ENCODE results near the gene OXCT1. TPM values are rescaled to one million over a fixed set of nuclear protein-coding genes. Genes with fewer than 3 reads are reported as not detected.

The OXCT1 gene
- total RNA-seq, 1 donor from 2014 or later, result 44.6 TPM

GRCh38 chr5:41878643-41879478 is 8.6 kb upstream of the OXCT1 start:
- H3K4me1 Mint-ChIP-seq (ENCODE audit: low read depth), result peaks cover 8% of the 10 kb centered on the region
- TF ChIP-seq, protein P1, sequence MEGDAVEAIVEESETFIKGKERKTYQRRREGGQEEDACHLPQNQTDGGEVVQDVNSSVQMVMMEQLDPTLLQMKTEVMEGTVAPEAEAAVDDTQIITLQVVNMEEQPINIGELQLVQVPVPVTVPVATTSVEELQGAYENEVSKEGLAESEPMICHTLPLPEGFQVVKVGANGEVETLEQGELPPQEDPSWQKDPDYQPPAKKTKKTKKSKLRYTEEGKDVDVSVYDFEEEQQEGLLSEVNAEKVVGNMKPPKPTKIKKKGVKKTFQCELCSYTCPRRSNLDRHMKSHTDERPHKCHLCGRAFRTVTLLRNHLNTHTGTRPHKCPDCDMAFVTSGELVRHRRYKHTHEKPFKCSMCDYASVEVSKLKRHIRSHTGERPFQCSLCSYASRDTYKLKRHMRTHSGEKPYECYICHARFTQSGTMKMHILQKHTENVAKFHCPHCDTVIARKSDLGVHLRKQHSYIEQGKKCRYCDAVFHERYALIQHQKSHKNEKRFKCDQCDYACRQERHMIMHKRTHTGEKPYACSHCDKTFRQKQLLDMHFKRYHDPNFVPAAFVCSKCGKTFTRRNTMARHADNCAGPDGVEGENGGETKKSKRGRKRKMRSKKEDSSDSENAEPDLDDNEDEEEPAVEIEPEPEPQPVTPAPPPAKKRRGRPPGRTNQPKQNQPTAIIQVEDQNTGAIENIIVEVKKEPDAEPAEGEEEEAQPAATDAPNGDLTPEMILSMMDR (IDR thresholded peaks at IDR 0.05), result no peak
- no peaks in the 10 kb centered on the region for H3K36me3 Mint-ChIP-seq (ENCODE audit: low read depth)
- peaks cover 2% of the 10 kb centered on the region for H3K9me3 Mint-ChIP-seq (ENCODE audit: low read depth)
- H3K4me3 Mint-ChIP-seq (ENCODE audit: unreplicated experiment), result no peak overlapping the region
- peaks cover 10% of the 10 kb centered on the region for H3K27me3 Mint-ChIP-seq (ENCODE audit: low read depth)
- no peak overlapping the region for H3K27ac Mint-ChIP-seq (ENCODE audit: unreplicated experiment)
- no peak for DNase-seq (ENCODE audit: low spot score)

GRCh38 chr5:41878173-41878572 is 7.9 kb upstream of the OXCT1 start:
- H3K9me3 Mint-ChIP-seq (ENCODE audit: low read depth), result peaks cover 2% of the 10 kb centered on the region
- no peak for DNase-seq (ENCODE audit: low spot score)
- H3K27me3 Mint-ChIP-seq (ENCODE audit: low read depth), result peaks cover 10% of the 10 kb centered on the region
- peaks cover 8% of the 10 kb centered on the region for H3K4me1 Mint-ChIP-seq (ENCODE audit: low read depth)
- TF ChIP-seq, protein P1 (IDR thresholded peaks at IDR 0.05), result no peak
- no peak overlapping the region for H3K4me3 Mint-ChIP-seq (ENCODE audit: unreplicated experiment)
- H3K27ac Mint-ChIP-seq (ENCODE audit: unreplicated experiment), result no peak overlapping the region
- no peaks in the 10 kb centered on the region for H3K36me3 Mint-ChIP-seq (ENCODE audit: low read depth)

GRCh38 chr5:41877408-41877807 is 7.2 kb upstream of the OXCT1 start:
- TF ChIP-seq, protein P1 (IDR thresholded peaks at IDR 0.05), result no peak
- Mint-ChIP-seq H3K4me1 (ENCODE audit: low read depth) (peaks cover 8% of the 10 kb centered on the region), H3K9me3 (ENCODE audit: low read depth) (peaks cover 2% of the 10 kb centered on the region), H3K36me3 (ENCODE audit: low read depth) (no peaks in the 10 kb centered on the region), H3K27me3 (ENCODE audit: low read depth) (peaks cover 10% of the 10 kb centered on the region), H3K4me3 (ENCODE audit: unreplicated experiment) (no peak overlapping the region), H3K27ac (ENCODE audit: unreplicated experiment) (no peak overlapping the region)
- no peak for DNase-seq (ENCODE audit: low spot score)

DNA sequence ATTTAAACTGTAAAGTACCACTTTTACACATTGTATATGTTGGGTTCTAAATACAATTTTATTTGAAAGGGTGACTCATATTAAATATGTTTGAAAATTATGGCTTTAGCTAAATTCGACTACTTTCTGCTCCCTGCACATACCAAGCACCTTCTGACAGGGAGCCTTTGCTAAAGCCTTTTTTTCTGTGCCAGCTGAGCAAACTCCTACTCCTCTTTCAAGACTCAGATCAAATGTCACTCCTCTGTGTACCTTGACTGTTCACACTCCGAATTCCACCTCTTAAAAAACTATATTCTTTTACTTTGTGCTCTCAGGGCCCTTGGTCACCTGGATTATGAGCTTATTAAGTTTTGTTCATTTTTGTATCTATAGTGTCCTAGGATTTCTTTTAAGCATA is 6.5 kb upstream of the OXCT1 start:
- Mint-ChIP-seq H3K4me3 (ENCODE audit: unreplicated experiment) (no peak overlapping the region), H3K27ac (ENCODE audit: unreplicated experiment) (no peak overlapping the region), H3K9me3 (ENCODE audit: low read depth) (peaks cover 2% of the 10 kb centered on the region), H3K27me3 (ENCODE audit: low read depth) (peaks cover 10% of the 10 kb centered on the region), H3K36me3 (ENCODE audit: low read depth) (no peaks in the 10 kb centered on the region), H3K4me1 (ENCODE audit: low read depth) (peaks cover 14% of the 10 kb centered on the region)
- TF ChIP-seq, protein P1 (IDR thresholded peaks at IDR 0.05), result no peak
- no peak for DNase-seq (ENCODE audit: low spot score)

DNA sequence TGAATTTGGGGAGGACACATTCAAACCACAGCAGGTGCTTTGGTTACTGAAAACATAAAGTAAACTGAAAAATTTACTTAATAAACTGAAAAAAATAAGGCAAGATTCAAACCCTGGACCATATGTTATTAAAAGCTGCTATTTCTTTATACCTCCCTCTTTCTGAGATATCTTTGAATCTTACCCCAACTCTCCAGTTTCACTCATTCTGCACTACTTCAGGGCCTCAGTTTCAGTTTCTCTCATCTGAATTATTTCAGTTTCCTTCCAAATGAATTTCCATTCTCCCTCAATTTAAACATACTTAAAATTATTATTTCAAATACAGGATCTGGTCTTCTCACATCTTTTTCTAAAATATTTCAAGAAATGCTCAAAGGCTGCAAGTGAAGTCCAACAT is 4.9 kb upstream of the OXCT1 start:
- no peak overlapping the region for H3K4me3 Mint-ChIP-seq (ENCODE audit: unreplicated experiment)
- peaks cover 26% of the 10 kb centered on the region for H3K4me1 Mint-ChIP-seq (ENCODE audit: low read depth)
- H3K9me3 Mint-ChIP-seq (ENCODE audit: low read depth), result peaks cover 2% of the 10 kb centered on the region
- H3K36me3 Mint-ChIP-seq (ENCODE audit: low read depth), result no peaks in the 10 kb centered on the region
- H3K27ac Mint-ChIP-seq (ENCODE audit: unreplicated experiment), result no peak overlapping the region
- H3K27me3 Mint-ChIP-seq (ENCODE audit: low read depth), result peaks cover 7% of the 10 kb centered on the region
- TF ChIP-seq, protein P1 (IDR thresholded peaks at IDR 0.05), result no peak
- no peak for DNase-seq (ENCODE audit: low spot score)

Data from chondrocyte (in vitro differentiated cells).